HepG2 (cell line): ENCODE measurements around the gene BUD23. TPM values are rescaled to one million over a fixed set of nuclear protein-coding genes. Genes with fewer than 3 reads are reported as not detected.

Source experiments
- AHR ChIP-seq: IDR thresholded peaks from 2 replicates; pipeline ENCODE4 v1.6.1; 2018; ENCODE audit warnings: missing genetic modification reagents, missing compliant biosample characterization
- BHLHE40 ChIP-seq: IDR thresholded peaks from 2 replicates; pipeline ENCODE4 v1.6.1; 2011; ENCODE audit warnings: low read length, improper control_type of control experiment
- CC2D1A ChIP-seq: sonication (generic); formaldehyde crosslinking; IDR thresholded peaks from 2 replicates; pipeline ENCODE4 v1.8.1; 2023; ENCODE audit warnings: mild to moderate bottlenecking, missing genetic modification reagents
- CCAR2 ChIP-seq: fragments of 200-400 bp; formaldehyde crosslinking; optimal IDR thresholded peaks from 2 replicates; pipeline ENCODE3; 2018; ENCODE audit warnings: low read depth, mild to moderate bottlenecking, low read length, moderate library complexity
- FOXA3 ChIP-seq: IDR thresholded peaks from 2 replicates; pipeline ENCODE4 v1.6.1; 2016; ENCODE audit warnings: missing genetic modification reagents, missing compliant biosample characterization
- FUBP1 ChIP-seq: sonication (generic); formaldehyde crosslinking; IDR thresholded peaks from 2 replicates; pipeline ENCODE4 v1.5.1; 2020; ENCODE audit warnings: missing genetic modification reagents, mild to moderate bottlenecking, borderline replicate concordance
- HCFC1 ChIP-seq: fragments of 150-350 bp; IDR thresholded peaks from 2 replicates; pipeline ENCODE4 v1.6.1; 2014; ENCODE audit warnings: low read depth, low read length
- HMG20B ChIP-seq: conservative IDR thresholded peaks from 2 replicates; pipeline ENCODE4 v1.6.1; 2016; ENCODE audit warnings: missing genetic modification reagents, missing compliant biosample characterization
- HMGA1 ChIP-seq: sonication (generic); formaldehyde crosslinking; conservative IDR thresholded peaks from 2 replicates; pipeline ENCODE4 v1.4.0; 2020; ENCODE audit warnings: missing genetic modification reagents
- HNRNPUL1 ChIP-seq: fragments of 200-400 bp; formaldehyde crosslinking; IDR thresholded peaks from 2 replicates; pipeline ENCODE4 v1.6.1; 2017; ENCODE audit warnings: low read depth, mild to moderate bottlenecking, low read length, moderate library complexity
- IKZF1 ChIP-seq: fragments of 450-650 bp; IDR thresholded peaks from 2 replicates; pipeline ENCODE4 v1.7.1; 2016
- KDM1A ChIP-seq: IDR thresholded peaks from 2 replicates; pipeline ENCODE4 v1.6.1; 2016; ENCODE audit warnings: missing compliant biosample characterization
- KDM2A ChIP-seq: sonication (generic); formaldehyde crosslinking; IDR thresholded peaks from 2 replicates; pipeline ENCODE4 v1.4.0; 2020; ENCODE audit warnings: low read depth, missing genetic modification reagents, borderline replicate concordance
- MATR3 ChIP-seq: sonication (generic); formaldehyde crosslinking; IDR thresholded peaks from 2 replicates; pipeline ENCODE4 v1.4.0; 2020; ENCODE audit warnings: missing genetic modification reagents
- RFX3 ChIP-seq: IDR thresholded peaks from 2 replicates; pipeline ENCODE4 v1.6.1; 2016; ENCODE audit warnings: missing biosample characterization, missing genetic modification reagents
- ZBTB3 ChIP-seq: sonication (generic); formaldehyde crosslinking; IDR thresholded peaks from 2 replicates; pipeline ENCODE4 v1.4.0; 2020; ENCODE audit warnings: low read depth, mild to moderate bottlenecking, moderate library complexity, missing genetic modification reagents, borderline replicate concordance
- ZBTB7A ChIP-seq: sonication (generic); formaldehyde crosslinking; IDR thresholded peaks from 2 replicates; pipeline ENCODE4 v1.8.0; 2022; ENCODE audit warnings: mild to moderate bottlenecking, missing genetic modification reagents
- ZFP36L1 ChIP-seq: sonication (generic); formaldehyde crosslinking; IDR thresholded peaks from 2 replicates; pipeline ENCODE4 v1.8.0; 2022; ENCODE audit warnings: mild to moderate bottlenecking, missing genetic modification reagents, moderate library complexity
- ZNF225 ChIP-seq: sonication (generic); formaldehyde crosslinking; IDR thresholded peaks from 2 replicates; pipeline ENCODE4 v1.4.0; 2020; ENCODE audit warnings: mild to moderate bottlenecking, missing genetic modification reagents
- ZNF253 ChIP-seq: sonication (generic); formaldehyde crosslinking; IDR thresholded peaks from 2 replicates; pipeline ENCODE4 v1.8.0; 2022; ENCODE audit warnings: mild to moderate bottlenecking, missing genetic modification reagents, borderline replicate concordance
- ZNF33A ChIP-seq: sonication (generic); formaldehyde crosslinking; IDR thresholded peaks from 2 replicates; pipeline ENCODE4 v1.5.1; 2020; ENCODE audit warnings: missing genetic modification reagents, mild to moderate bottlenecking, moderate library complexity, borderline replicate concordance
- ZNF709 ChIP-seq: sonication (generic); formaldehyde crosslinking; IDR thresholded peaks from 2 replicates; pipeline ENCODE4 v1.5.0; 2020; ENCODE audit warnings: mild to moderate bottlenecking, missing genetic modification reagents
- ZNF777 ChIP-seq: sonication (generic); formaldehyde crosslinking; IDR thresholded peaks from 2 replicates; pipeline ENCODE4 v1.4.0; 2020; ENCODE audit warnings: missing genetic modification reagents
- ZNF781 ChIP-seq: sonication (generic); formaldehyde crosslinking; IDR thresholded peaks from 2 replicates; pipeline ENCODE4 v1.5.1; 2020; ENCODE audit warnings: borderline replicate concordance, mild to moderate bottlenecking, missing genetic modification reagents; ENCODE audit errors: not compliant biosample characterization
- polyA plus RNA-seq, 8 experiments: library from polyadenylated mRNA; depleted of rRNA in 3 of 8; stranded (reverse) in 7 of 8; unstranded in 1 of 8; fragments of >200 nt; fragmentation: Illumina TruSeq in 4 of 8; extraction: Trizol in 4 of 8; gene quantifications; 2 replicates each; pipeline versions ENCODE4 v1.2.1 to v1.2.3, GENCODE V29; 2011 to 2016; ENCODE audit warnings: low read depth in 4 of 8, missing spikeins in 1 of 8, mixed read lengths in 1 of 8; ENCODE audit not compliant: insufficient read depth in 1 of 8
- total RNA-seq, 5 experiments: library from RNA; depleted of rRNA; stranded (reverse); fragments of >200 nt; fragmentation: Illumina TruSeq; extraction: Trizol; gene quantifications; 2 replicates each; pipeline ENCODE4 v1.2.3, GENCODE V29; 2016; ENCODE audit warnings: low read depth in 1 of 5
- TF ChIP-seq, protein P1 (sequence below): sonication (generic); formaldehyde crosslinking; IDR thresholded peaks from 2 replicates; pipeline ENCODE4 v1.4.0; 2020; ENCODE audit warnings: missing genetic modification reagents
- TF ChIP-seq, protein P2 (sequence below): sonication (generic); formaldehyde crosslinking; IDR thresholded peaks from 2 replicates; pipeline ENCODE4 v1.8.0; 2023; ENCODE audit warnings: mild to moderate bottlenecking, missing genetic modification reagents
- TF ChIP-seq, protein P3 (sequence below): sonication (generic); formaldehyde crosslinking; IDR thresholded peaks from 2 replicates; pipeline ENCODE4 v1.4.0; 2020; ENCODE audit warnings: missing genetic modification reagents

BUD23 gene
- total and polyA plus RNA-seq, 2 of the 13 experiments (the other 11 are each of a cell fraction or from before 2014, with no cell fraction given), result 47.5 to 54.5 TPM

GRCh38 chr7:73738612-73739386, 55.4 kb downstream of the BUD23 start, which contains the start of gene ABHD11 (continued):
- TF ChIP-seq, protein P1, sequence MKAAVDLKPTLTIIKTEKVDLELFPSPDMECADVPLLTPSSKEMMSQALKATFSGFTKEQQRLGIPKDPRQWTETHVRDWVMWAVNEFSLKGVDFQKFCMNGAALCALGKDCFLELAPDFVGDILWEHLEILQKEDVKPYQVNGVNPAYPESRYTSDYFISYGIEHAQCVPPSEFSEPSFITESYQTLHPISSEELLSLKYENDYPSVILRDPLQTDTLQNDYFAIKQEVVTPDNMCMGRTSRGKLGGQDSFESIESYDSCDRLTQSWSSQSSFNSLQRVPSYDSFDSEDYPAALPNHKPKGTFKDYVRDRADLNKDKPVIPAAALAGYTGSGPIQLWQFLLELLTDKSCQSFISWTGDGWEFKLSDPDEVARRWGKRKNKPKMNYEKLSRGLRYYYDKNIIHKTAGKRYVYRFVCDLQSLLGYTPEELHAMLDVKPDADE (CRISPR knock-in tag), result no peak
- no peak for TF ChIP-seq HMGA1 (CRISPR knock-in tag)
- no peak for TF ChIP-seq ZNF253 (CRISPR knock-in tag)
- TF ChIP-seq CC2D1A (CRISPR knock-in tag), result no peak
- TF ChIP-seq HMG20B (CRISPR knock-in tag), result peak; percentile 53
- TF ChIP-seq ZBTB3 (CRISPR knock-in tag), result 0 out of 2 replicates have a peak, but pooled peaks have one; percentile 46
- 0 out of 2 replicates have a peak, but pooled peaks have one; percentile 29 for TF ChIP-seq ZNF225
- TF ChIP-seq, protein P2, sequence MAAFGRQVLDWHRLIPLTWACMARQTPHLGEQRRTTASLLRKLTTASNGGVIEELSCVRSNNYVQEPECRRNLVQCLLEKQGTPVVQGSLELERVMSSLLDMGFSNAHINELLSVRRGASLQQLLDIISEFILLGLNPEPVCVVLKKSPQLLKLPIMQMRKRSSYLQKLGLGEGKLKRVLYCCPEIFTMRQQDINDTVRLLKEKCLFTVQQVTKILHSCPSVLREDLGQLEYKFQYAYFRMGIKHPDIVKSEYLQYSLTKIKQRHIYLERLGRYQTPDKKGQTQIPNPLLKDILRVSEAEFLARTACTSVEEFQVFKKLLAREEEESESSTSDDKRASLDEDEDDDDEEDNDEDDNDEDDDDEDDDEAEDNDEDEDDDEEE (CRISPR knock-in tag), result no peak
- peak; percentile 85; the same call in 1 of the 2 replicates for TF ChIP-seq AHR
- no peak for TF ChIP-seq IKZF1
- peak; percentile 79 for TF ChIP-seq KDM2A (CRISPR knock-in tag)
- TF ChIP-seq BHLHE40, result no peak
- no peak for TF ChIP-seq ZBTB7A
- no peak for TF ChIP-seq MATR3 (CRISPR knock-in tag)
- TF ChIP-seq HCFC1, result peak; percentile 10; the same call in 1 of the 2 replicates
- TF ChIP-seq ZNF709 (CRISPR knock-in tag), result no peak
- no peak for TF ChIP-seq KDM1A
- TF ChIP-seq CCAR2, result no peak
- no peak for TF ChIP-seq FUBP1 (CRISPR knock-in tag)
- no peak for TF ChIP-seq RFX3 (CRISPR knock-in tag)
- no peak for TF ChIP-seq ZFP36L1 (CRISPR knock-in tag)
- TF ChIP-seq ZNF781, result peak; percentile 44
- TF ChIP-seq ZNF777 (CRISPR knock-in tag), result peak; percentile 80
- TF ChIP-seq, protein P3, sequence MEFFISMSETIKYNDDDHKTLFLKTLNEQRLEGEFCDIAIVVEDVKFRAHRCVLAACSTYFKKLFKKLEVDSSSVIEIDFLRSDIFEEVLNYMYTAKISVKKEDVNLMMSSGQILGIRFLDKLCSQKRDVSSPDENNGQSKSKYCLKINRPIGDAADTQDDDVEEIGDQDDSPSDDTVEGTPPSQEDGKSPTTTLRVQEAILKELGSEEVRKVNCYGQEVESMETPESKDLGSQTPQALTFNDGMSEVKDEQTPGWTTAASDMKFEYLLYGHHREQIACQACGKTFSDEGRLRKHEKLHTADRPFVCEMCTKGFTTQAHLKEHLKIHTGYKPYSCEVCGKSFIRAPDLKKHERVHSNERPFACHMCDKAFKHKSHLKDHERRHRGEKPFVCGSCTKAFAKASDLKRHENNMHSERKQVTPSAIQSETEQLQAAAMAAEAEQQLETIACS (CRISPR knock-in tag), result no peak
- peak; percentile 13; the same call in 1 of the 2 replicates for TF ChIP-seq FOXA3 (CRISPR knock-in tag)
- TF ChIP-seq ZNF33A (CRISPR knock-in tag), result no peak
- TF ChIP-seq HNRNPUL1, result no peak
